Mesenteric fat pad (tissue), 1 donor: ENCODE results near the gene PRKRIP1. TPM values are rescaled to one million over a fixed set of nuclear protein-coding genes. Genes with fewer than 3 reads are reported as not detected.
"Not testable (repeated sequence)": the region's sequence is repeated elsewhere in the genome, so short reads cannot be mapped to it uniquely, and the experiment has no call there.

Experiments used
- DNase-seq: peaks from one replicate; pipeline ENCODE4 v3.0.0-alpha.2; 2020; ENCODE audit warnings: low spot score
- long read RNA-seq: library from polyadenylated mRNA; unstranded; transcript quantifications from one replicate; pipeline ENCODE4 v2.0.0, GENCODE V29; 2020
- total RNA-seq: library from RNA; stranded (reverse); fragmentation: NEBNext Ultra II Directional; extraction: Animal tissue kit (Norgen Biotek cat#: 25700); gene quantifications from one replicate; pipeline ENCODE4 v1.2.1, GENCODE V29; 2021
- donor health status: DM: yes; HTN: yes; CAD: no.

PRKRIP1 gene
- 19.3 TPM for total RNA-seq
- long read RNA-seq, transcript PRKRIP1-201 (6 exons, 2,159 nt) = major isoform, 26 of 43 reads
- long read RNA-seq, partial matches to known transcripts = 5 of 43 reads
- long read RNA-seq, other reads (novel, unspliced or antisense) = 11 of 43 reads

DNA sequence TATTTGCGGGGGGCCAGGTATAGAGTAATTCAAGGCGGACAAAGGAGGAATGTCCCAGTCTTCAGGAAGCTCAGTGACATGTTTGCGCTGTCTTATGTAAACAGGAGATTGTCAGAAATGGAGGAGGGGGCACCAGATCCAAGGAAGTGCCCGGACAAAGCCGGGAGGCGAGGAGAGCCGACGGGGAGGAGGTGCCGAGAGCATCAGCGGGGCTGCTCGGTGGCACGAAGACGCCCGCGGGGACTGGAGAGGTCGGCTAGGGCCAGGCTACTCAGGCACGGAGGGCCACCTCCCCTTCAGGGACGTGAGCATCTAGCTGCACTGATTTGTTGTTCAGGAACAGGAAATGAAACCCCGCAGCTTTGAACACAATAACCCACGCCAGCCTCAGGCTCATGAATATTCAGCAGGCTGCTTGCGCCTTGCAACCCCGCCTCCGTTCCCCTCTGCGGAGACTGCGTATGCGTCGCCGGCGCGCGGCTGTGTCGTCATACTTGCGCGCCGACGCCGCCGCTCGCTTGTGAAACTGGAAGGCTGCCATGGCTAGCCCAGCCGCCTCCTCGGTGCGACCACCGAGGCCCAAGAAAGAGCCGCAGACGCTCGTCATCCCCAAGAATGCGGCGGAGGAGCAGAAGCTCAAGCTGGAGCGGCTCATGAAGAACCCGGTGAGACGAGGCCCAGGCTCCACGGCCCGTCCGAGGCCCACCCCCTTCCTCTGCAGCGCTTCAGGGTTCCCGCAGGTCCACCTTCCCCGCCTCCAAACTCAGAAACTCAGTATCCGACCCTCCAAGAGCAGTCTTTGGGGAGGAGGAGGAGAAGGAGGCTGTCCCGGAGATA, at the start of gene PRKRIP1:
TSS of gene PRKRIP1 (plus strand) at position 491 of the 837 bp plus-strand sequence. CDS start at position 540, 49 bp downstream.
- peak; percentile 91 for DNase-seq

- DNase-seq = not testable (repeated sequence)
Measured at GRCh38 chr7:102346983-102347382, 49.2 kb upstream of the PRKRIP1 start.

GRCh38 chr7:102356344-102356743, 39.8 kb upstream of the PRKRIP1 start, which contains the start of gene SPDYE6:
SPDYE6 (minus strand) TSS chr7:102356444; CDS start chr7:102356023, 421 bp downstream.
- not testable (repeated sequence) for DNase-seq

GRCh38 chr7:102363549-102364393, 32.4 kb upstream of the PRKRIP1 start:
- DNase-seq = peak; percentile 96

DNA sequence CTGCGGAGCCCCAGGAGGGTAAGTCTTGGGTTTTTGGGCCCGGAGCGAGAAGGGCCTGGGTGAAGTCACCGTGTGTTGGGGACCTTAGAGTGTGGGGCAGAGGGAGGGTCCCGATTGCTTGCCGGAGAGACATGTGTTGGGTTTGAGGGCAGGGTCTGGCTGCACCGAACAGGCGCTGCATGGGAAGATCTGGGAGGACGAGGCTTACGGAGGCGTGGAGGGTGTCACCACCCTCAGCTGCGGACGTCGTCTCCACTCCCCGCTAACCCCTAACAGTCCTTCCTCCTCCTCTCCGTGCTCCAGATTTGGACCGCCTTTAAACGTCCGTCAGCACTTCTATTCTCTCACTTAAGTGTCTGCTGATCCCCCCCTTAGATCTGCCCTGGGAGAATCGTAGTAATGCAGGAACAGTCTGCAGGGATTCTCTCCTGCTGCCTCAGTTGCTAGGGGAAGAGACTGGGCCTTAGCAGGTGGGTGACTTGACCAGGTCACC, 31.7 kb upstream of the PRKRIP1 start:
- DNase-seq = not testable (repeated sequence)

DNA sequence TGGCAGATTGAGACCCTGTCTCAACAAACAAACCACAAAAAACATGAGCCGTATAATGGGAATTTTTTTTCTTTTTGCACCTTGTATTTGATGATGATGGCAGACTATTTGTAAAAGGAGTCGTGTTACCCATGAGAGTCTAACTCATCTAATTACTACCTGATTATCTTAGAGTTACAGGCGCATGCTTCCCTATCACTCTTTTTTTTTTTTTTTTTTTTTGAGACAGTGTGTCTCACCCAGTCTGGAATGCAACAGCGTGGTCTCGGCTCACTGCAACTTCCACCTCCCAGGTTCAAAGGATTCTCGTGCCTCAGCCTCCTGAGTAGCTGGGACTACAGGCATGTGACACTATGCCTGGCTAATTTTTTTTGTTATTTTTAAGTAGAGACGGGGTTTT, 30.8 kb upstream of the PRKRIP1 start:
- DNase-seq = not testable (repeated sequence)

DNA sequence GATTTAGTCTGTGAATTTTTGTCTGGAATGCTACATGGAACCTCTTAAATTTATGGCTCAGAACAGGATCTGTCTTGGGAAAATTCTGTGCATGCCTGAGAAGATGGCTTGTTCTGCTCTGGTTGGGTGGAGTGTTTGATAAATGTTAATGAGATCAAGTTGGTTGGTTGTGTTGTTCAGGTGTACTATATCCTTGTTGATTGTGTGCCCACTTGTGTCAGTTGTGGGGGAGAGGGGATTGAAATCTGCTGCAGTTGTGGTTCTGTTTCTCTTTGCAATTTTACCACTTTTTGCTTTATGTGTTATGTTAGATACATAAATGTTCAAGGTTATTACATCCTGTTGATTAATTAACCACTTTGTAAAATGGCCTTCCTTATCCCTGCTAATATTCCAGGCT, 26.1 kb upstream of the PRKRIP1 start:
- DNase-seq = not testable (repeated sequence)

DNA sequence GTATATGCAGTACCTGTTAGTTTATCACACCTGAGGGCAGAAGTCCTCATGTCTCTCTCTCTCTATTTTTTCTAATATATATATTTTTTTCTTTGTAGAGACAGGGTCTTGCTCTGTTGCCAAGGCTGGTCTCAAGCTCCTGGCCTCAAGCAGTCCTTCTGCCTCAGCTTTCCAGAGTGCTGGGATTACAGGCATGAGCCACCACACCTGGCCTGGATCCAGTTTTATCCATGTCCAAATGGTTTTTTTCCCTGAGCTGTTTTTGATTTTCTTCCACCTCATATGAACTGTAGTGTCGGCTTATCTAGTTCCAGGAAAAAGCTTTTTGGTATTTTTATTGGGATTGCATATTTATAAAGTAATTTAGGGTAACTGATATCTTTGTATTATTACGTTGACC, 23.4 kb upstream of the PRKRIP1 start:
- DNase-seq = not testable (repeated sequence)

GRCh38 chr7:102376964-102377466, 19.1 kb upstream of the PRKRIP1 start:
- no peak for DNase-seq

DNA sequence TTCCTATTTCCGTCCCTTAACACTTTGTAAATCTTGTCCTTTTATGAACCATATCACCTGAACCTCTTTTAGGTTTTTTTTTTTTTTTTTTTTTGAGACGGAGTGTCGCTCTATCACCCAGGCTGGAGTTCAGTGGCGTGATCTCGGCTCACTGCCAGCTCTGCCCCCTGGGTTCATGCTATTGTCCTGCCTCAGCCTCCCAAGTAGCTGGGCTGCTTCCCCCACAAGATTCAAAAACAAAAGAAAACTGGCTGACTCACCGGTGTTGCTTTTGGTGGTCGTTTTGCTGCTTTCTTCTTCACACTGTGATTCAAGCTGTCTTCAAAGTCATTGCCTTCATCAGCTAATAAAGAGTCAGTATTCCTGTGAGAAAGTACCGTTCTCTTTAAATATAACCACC, 15.3 kb upstream of the PRKRIP1 start:
- DNase-seq = not testable (repeated sequence)

DNA sequence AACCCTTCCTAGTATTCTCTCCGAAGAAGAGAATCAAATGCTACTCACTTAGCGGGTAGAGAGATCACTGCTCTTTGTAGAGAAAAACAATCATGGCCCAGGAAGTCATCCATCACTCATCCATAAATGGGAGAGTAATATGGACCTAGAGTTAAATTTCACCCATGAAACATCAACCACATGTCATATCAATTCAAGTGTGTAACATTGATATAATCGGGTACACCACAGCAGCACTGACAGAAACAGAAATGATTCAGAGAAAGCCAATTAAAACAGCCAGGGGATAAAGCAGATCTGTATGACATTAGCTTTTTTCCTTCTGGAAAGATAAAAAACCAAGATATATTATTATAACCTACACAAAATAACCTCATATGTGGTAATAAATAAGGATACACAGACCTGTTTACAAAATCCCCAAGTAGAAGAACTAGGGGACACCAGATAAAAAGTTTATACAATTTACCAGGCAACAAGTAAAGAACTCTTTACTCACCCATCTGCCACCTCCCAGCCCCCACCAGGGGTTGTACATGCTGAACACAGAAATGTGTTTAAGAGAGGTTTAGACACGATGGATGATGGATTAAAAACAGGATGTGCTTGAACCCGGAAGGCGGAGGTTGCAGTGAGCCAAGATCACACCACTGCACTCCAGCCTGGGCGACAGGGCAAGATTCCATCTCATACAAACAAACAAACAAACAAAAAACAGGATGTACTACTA, 14.3 kb upstream of the PRKRIP1 start:
- DNase-seq = not testable (repeated sequence)

GRCh38 chr7:102387064-102387463, 9.1 kb upstream of the PRKRIP1 start:
- DNase-seq = no peak

GRCh38 chr7:102389810-102390209, 6.4 kb upstream of the PRKRIP1 start:
- DNase-seq = no peak

DNA sequence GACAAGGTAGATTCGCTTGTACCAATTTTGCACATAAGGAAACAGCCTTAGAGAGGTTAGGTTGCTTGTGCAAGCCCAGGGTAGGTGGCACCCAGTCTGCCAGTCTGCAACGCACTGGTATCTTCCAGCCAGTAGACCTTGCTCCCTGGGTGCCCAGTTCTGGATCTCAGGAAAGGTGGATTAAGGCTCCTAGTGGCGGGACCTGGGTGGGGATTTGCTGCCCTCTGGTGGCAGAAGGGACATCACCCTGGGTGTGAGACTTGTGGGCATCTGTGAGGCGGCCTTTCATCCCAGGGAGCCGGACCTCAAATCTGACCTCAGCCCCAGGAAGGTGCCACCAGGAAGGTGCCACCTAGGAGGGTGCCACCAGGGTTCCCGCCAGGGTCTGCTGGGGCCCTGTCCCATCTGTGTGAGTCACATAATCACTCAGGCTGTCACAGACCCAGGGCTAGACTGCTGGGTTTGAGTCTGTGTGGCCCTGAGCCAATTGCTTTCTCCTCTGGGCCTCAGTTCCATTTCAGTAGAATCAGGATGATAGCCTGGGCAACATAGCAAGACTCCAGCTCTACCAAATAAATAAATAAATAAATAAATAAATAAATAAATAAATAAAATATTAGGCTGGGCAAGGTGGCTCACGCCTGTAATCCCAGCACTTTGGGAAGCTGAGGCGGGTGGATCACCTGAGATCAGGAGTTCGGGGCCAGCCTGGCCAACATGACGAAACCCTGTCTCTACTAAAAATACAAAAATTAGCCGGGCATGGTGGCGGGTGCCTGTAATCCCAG, 5.3 kb upstream of the PRKRIP1 start:
- DNase-seq = peak; percentile 94

DNA sequence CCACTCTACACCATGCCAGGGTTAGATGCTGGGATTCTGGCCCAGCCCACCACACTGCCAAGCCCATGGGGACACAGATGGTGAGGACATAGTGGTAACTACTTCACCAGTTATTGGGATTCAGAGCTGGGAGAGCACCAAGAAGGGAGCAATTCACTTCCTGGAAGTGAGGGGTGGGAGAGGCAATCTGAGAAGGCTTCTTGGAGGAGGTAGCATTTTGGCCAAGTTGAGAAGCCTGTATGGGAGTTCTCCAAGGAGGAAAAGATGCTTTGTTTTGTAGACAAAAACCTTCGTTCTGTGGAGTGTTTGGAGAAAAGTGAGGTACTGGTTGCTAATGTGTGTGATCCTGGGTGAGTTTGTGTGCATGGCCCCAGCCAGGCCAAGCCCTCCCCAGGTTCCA, 3.8 kb upstream of the PRKRIP1 start:
- no peak for DNase-seq

- no peak for DNase-seq
Measured at GRCh38 chr7:102393467-102393866, 2.7 kb upstream of the PRKRIP1 start.

DNA sequence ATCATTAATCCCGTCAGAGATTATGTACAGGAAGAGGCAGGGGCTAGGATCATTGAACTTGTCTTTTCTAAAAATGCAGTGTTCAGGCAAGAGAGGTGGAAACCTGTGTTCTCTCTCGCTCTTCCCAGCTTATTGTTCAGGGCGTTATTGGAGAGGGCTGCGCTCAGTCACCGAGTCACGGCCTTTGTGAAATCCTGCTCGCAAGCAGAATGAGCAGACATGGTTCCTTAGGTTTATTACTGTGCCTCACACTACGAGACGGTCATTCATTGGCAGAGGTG, 631 bp upstream of the PRKRIP1 start:
- DNase-seq = no peak

- no peak for DNase-seq
Measured at GRCh38 chr7:102396710-102397019, 502 bp downstream of the PRKRIP1 start.

DNA sequence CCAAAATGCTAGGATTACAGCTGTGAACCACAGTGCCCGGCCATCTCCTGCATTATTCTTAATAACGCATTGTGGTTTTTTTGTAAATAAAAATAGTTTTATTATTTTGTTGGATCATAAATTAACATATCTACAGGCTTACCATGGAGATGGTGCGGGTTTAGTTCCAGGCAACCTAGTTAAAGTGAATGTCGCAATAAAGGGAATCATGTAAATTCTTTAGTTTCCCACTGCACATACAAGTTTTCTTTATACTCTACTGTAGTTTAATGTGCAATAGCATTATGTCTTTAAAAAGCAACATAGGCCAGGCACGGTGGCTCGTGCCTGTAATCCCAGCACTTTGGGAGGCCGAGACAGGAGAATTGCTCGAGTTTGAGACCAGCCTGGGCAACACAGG, 2.4 kb downstream of the PRKRIP1 start:
- no peak for DNase-seq

DNA sequence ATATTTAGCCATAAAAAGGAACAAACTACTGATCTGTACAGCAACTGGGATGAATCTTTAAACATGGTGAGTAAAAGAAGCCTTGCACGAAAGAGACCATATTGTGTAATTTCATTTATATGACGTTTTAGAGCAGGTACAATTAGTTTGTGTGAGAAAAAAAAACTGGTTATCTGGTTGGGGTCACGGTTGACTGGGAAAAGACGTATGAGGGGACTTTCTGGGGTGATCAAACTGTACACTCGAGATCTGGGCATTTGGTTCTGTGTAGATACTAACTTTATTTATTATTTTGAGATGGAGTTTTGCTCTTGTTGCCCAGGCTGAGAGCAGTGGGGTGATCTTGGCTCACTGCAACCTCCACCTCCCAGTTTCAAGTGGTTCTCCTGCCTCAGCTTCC, 4.2 kb downstream of the PRKRIP1 start:
- no peak for DNase-seq
